Suprapubic skin (tissue), 4 donors: ENCODE measurements around the gene SLC37A3.

ENCODE experiments used
- CTCF ChIP-seq, 2 donors: fragments of 200-600 bp in 1 of 2; fragments of 450-650 bp in 1 of 2; sonication (generic) in 1 of 2; IDR thresholded peaks; one replicate each; pipeline ENCODE4 v1.5.1; 2016 to 2019; ENCODE audit warnings: antibody characterized with exemption in 2 of 2, mild to moderate bottlenecking in 1 of 2, moderate library complexity in 1 of 2
- EP300 ChIP-seq: sonication (generic); formaldehyde crosslinking; IDR thresholded peaks from one replicate; pipeline ENCODE4 v1.6.1; 2017; ENCODE audit warnings: antibody characterized with exemption
- POLR2A ChIP-seq, 2 donors: fragments of 450-650 bp; IDR thresholded peaks; one replicate each; pipeline ENCODE4 v1.6.1; 2017; ENCODE audit warnings: antibody characterized with exemption in 2 of 2, mild to moderate bottlenecking in 2 of 2, moderate library complexity in 2 of 2
- POLR2AphosphoS5 ChIP-seq, 3 donors: sonication (generic); formaldehyde crosslinking; IDR thresholded peaks; one replicate each; pipeline ENCODE4 v1.6.1; 2017; ENCODE audit warnings: antibody characterized with exemption in 3 of 3

DNA sequence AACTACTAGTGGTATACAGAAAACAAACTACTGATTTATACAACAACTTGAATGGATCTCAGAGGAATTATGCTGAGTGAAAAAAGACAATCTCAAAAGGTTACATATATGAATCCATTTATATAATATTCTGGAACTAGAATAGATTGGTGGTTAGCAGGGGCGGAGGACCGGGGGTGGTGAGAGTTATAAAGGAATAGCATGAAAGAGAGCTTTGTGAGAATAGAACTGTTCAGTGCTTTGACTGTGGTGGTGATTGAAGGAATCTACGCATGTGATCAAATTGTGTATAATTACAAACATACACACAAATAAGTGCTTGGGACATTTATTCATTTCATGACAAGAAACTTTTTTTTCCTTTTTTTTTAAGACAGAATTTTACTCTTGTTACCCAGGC, 25.2 kb upstream of the SLC37A3 start:
- TF ChIP-seq EP300 (no peak), CTCF (IDR thresholded peaks at IDR 0.05) (no peak), POLR2A (IDR thresholded peaks at IDR 0.05) (no peak), POLR2AphosphoS5 (IDR thresholded peaks at IDR 0.05) (no peak)
